GM23248 (cell line): ENCODE results near the gene FCN3.

ENCODE experiments used
- EZH2 ChIP-seq: fragments of 200-600 bp; sonication (generic); IDR thresholded peaks from 2 replicates; pipeline ENCODE4 v1.6.1; 2018; ENCODE audit warnings: antibody characterized with exemption, mild to moderate bottlenecking; ENCODE audit not compliant: insufficient read depth, poor library complexity, severe bottlenecking
- EZH2phosphoT487 ChIP-seq: fragments of 200-600 bp; sonication (generic); IDR thresholded peaks from 2 replicates; pipeline ENCODE4 v1.6.1; 2018; ENCODE audit warnings: antibody characterized with exemption, moderate library complexity, mild to moderate bottlenecking, low read depth; ENCODE audit not compliant: insufficient read depth

DNA sequence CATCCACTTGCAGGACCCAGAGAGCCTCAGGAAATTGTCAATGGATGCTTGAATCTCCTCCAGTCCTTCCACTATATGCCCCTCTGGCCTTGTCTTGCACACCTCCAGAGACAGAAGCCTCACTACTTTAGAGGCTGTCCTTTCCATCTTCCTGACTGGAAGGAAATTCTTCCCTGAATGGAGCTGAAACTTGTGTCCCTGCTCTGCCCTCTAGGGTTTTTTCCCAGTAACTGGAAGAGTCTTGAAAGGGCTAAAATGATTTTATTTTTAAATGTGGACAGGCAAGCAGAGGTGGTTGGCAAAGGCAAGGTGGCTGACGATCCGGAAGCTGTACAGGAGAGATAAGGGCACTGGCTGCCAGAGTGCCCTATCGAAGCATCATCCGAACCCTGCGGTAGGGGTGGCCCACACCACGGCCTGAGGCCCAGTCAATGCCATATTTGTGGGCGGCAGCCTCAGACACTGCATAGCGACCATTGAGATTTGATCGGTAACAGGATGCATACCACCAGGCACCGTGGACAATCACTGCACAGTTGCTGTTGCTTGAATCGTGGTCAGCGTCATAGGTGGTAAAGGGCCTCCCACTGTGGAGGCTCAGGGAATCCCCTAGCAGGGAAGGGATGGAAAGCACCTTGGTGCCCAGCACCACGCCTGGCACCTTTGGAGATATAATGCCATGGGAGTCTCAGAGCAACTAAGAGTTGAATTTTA is 5.6 kb downstream of the FCN3 start:
- TF ChIP-seq EZH2 (no peak), EZH2phosphoT487 (no peak)
